HepG2 (cell line): ENCODE results near the gene IFIH1.

ENCODE experiments used
- E2F1 ChIP-seq: sonication (generic); formaldehyde crosslinking; IDR thresholded peaks from 2 replicates; pipeline ENCODE4 v1.5.0; 2020; ENCODE audit warnings: missing genetic modification reagents
- MAX ChIP-seq: IDR thresholded peaks from 2 replicates; pipeline ENCODE4 v1.6.1; 2012; ENCODE audit warnings: inconsistent platforms
- NFE2L2 ChIP-seq: fragments of 150-350 bp; IDR thresholded peaks from 2 replicates; pipeline ENCODE4 v1.6.1; 2014; ENCODE audit warnings: low read length
- PATZ1 ChIP-seq: sonication (generic); formaldehyde crosslinking; IDR thresholded peaks from 2 replicates; pipeline ENCODE4 v1.4.0; 2020; ENCODE audit warnings: missing genetic modification reagents
- RFX5 ChIP-seq: IDR thresholded peaks from 2 replicates; pipeline ENCODE4 v1.6.1; 2011; ENCODE audit warnings: low read depth, low read length, improper control_type of control experiment
- SRSF9 ChIP-seq: fragments of 200-400 bp; formaldehyde crosslinking; IDR thresholded peaks from 2 replicates; pipeline ENCODE4 v1.6.1; 2018; ENCODE audit warnings: borderline replicate concordance, mild to moderate bottlenecking, low read depth, low read length; ENCODE audit not compliant: insufficient read depth, poor library complexity, severe bottlenecking
- ZNF24 ChIP-seq: fragments of 450-650 bp; IDR thresholded peaks from 2 replicates; pipeline ENCODE4 v1.6.1; 2017; ENCODE audit warnings: antibody characterized with exemption, mild to moderate bottlenecking
- ZNF362 ChIP-seq: sonication (generic); formaldehyde crosslinking; IDR thresholded peaks from 2 replicates; pipeline ENCODE4 v1.4.0; 2020; ENCODE audit warnings: missing genetic modification reagents, mild to moderate bottlenecking, borderline replicate concordance

GRCh38 chr2:162343824-162344616, 25.5 kb upstream of the IFIH1 start, which contains the start of gene GCA:
- TF ChIP-seq NFE2L2 (no peak), MAX (peak; percentile 95), PATZ1 (CRISPR knock-in tag) (peak; percentile 92), ZNF362 (CRISPR knock-in tag) (peak; percentile 12; the same call in 1 of the 2 replicates), SRSF9 (no peak), RFX5 (peak; percentile 58), ZNF24 (no peak), E2F1 (CRISPR knock-in tag) (peak; percentile 13; the same call in 1 of the 2 replicates)
